HCT116 (cell line): Measurements from ENCODE around the gene MACROD1. TPM values are rescaled to one million over a fixed set of nuclear protein-coding genes. Genes with fewer than 3 reads are reported as not detected.

ENCODE experiments used
- ATAC-seq: fragments of 200-7000 bp; cut with Tn5 transposase; 2 replicates; pipeline ENCODE4 v1.9.1; 2020; ENCODE audit warnings: mild to moderate bottlenecking, moderate library complexity
- BruUV-seq: library from RNA; stranded (reverse); fragments of 400-500 nt; replicated peaks from 2 replicates; lab custom pipeline; 2021; lab: Mats Ljungman, UMichigan
- CTCF ChIA-PET: fragments of 300-600 bp; sonication (Branson Sonifier 250); formaldehyde crosslinking; loops from one replicate; lab custom pipeline; 2021; ENCODE audit warnings: antibody characterized with exemption; lab: Charles Lee
- POLR2A ChIA-PET: fragments of 300-600, 350-600 bp; sonication (Branson Sonifier 250); formaldehyde crosslinking; loops from one replicate; lab custom pipeline; 2021; ENCODE audit warnings: antibody characterized with exemption; lab: Charles Lee
- RAD21 ChIA-PET, 2 experiments: fragments of 300-600 bp; sonication (Branson Sonifier 250); formaldehyde crosslinking; loops; one replicate each; lab custom pipeline; 2023; ENCODE audit warnings: low total read pairs in 2 of 2; ENCODE audit not compliant: uncharacterized antibody in 2 of 2, unreplicated experiment in 2 of 2, low non-redundant PET in 1 of 2; lab: Charles Lee
- DNase-seq: peaks from one replicate; pipeline ENCODE4 v3.0.0-alpha.2; 2010; ENCODE audit warnings: low read depth, low spot score
- H2AFZ ChIP-seq: fragments of 200-600 bp; shearing (Covaris generic), sonication (generic); 2 replicates; pipeline ENCODE4 v1.6.1; 2017; ENCODE audit warnings: low read depth, mixed run types, mixed read lengths, antibody characterized with exemption, low read length; ENCODE audit not compliant: poor library complexity, severe bottlenecking
- H3K27ac ChIP-seq: 2 replicates; pipeline ENCODE4 v1.5.1; 2012; ENCODE audit warnings: low read depth, low read length
- H3K27me3 ChIP-seq: fragments of 200-600 bp; sonication (generic); 2 replicates; pipeline ENCODE4 v1.6.1; 2016; ENCODE audit warnings: mixed run types, low read length, mixed read lengths; ENCODE audit not compliant: insufficient read depth
- H3K36me3 ChIP-seq, 2 experiments: fragments of 200-500 bp in 1 of 2; fragments of 200-600 bp in 1 of 2; sonication (Bioruptor generic) in 1 of 2; sonication (generic) in 1 of 2; 2 replicates each; pipeline versions ENCODE4 v1.5.1 to v1.6.1; 2014 to 2016; ENCODE audit warnings: low read length in 2 of 2, inconsistent platforms in 1 of 2, mixed read lengths in 1 of 2, mixed run types in 1 of 2; ENCODE audit not compliant: insufficient read depth in 2 of 2, control insufficient read depth in 1 of 2
- H3K4me1 ChIP-seq, 2 experiments: fragments of 200-600 bp in 1 of 2; sonication (generic) in 1 of 2; 2 replicates each; pipeline versions ENCODE4 v1.5.1 to v1.6.1; 2012 to 2017; ENCODE audit warnings: low read length in 2 of 2, inconsistent platforms in 1 of 2, mild to moderate bottlenecking in 1 of 2, mixed read lengths in 1 of 2, mixed run types in 1 of 2, moderate library complexity in 1 of 2; ENCODE audit not compliant: insufficient read depth in 2 of 2, control insufficient read depth in 1 of 2
- H3K4me2 ChIP-seq: fragments of 200-600 bp; sonication (generic); 2 replicates; pipeline ENCODE4 v1.6.1; 2017; ENCODE audit warnings: mixed run types, low read length, mixed read lengths
- H3K4me3 ChIP-seq, 2 experiments: fragments of 200-600 bp in 1 of 2; sonication (generic) in 1 of 2; replicated peaks in 1 of 2; 2 replicates each; pipeline ENCODE4 v1.5.1; 2011 to 2016; ENCODE audit warnings: low read length in 2 of 2, control low read depth in 1 of 2, low read depth in 1 of 2, mild to moderate bottlenecking in 1 of 2, mixed read lengths in 1 of 2, mixed run types in 1 of 2
- H3K79me2 ChIP-seq: fragments of 200-600 bp; sonication (generic); 2 replicates; pipeline ENCODE4 v1.6.1; 2017; ENCODE audit warnings: mild to moderate bottlenecking, mixed run types, low read length, moderate library complexity, mixed read lengths; ENCODE audit not compliant: insufficient read depth
- H3K9ac ChIP-seq: fragments of 200-600 bp; sonication (generic); 2 replicates; pipeline ENCODE4 v1.6.1; 2016; ENCODE audit warnings: low read length, mixed read lengths
- H3K9me2 ChIP-seq: fragments of 200-600 bp; sonication (generic), shearing (Covaris generic); 2 replicates; pipeline ENCODE4 v1.6.1; 2017; ENCODE audit warnings: mixed run types, mild to moderate bottlenecking, moderate library complexity; ENCODE audit not compliant: insufficient read depth
- H3K9me3 ChIP-seq, 2 experiments: fragments of 200-500 bp in 1 of 2; fragments of 200-600 bp in 1 of 2; sonication (Bioruptor generic) in 1 of 2; sonication (generic) in 1 of 2; 2 replicates each; pipeline ENCODE4 v1.6.1; 2014 to 2017; ENCODE audit warnings: low read length in 2 of 2, mixed read lengths in 2 of 2, inconsistent platforms in 1 of 2, low read depth in 1 of 2, mild to moderate bottlenecking in 1 of 2, mixed run types in 1 of 2, moderate library complexity in 1 of 2; ENCODE audit not compliant: control insufficient read depth in 1 of 2, insufficient read depth in 1 of 2
- H4K20me1 ChIP-seq: fragments of 200-600 bp; sonication (generic), shearing (Covaris generic); 2 replicates; pipeline ENCODE4 v1.6.1; 2017; ENCODE audit warnings: mixed run types, mild to moderate bottlenecking, moderate library complexity; ENCODE audit not compliant: insufficient read depth
- EZH2 ChIP-seq: fragments of 200-600 bp; sonication (generic); IDR thresholded peaks from 2 replicates; pipeline ENCODE4 v1.6.1; 2017; ENCODE audit warnings: antibody characterized with exemption, mixed run types
- FOSL1 ChIP-seq: IDR thresholded peaks from 2 replicates; pipeline ENCODE4 v1.6.1; 2012; ENCODE audit warnings: low read depth
- JUND ChIP-seq: IDR thresholded peaks from 2 replicates; pipeline ENCODE4 v1.6.1; 2012
- POLR2A ChIP-seq: IDR thresholded peaks from 2 replicates; pipeline ENCODE4 v1.7.0; 2011; ENCODE audit warnings: borderline replicate concordance; ENCODE audit not compliant: insufficient read depth, insufficient read length; ENCODE audit errors: extremely low read depth
- POLR2AphosphoS5 ChIP-seq: IDR thresholded peaks from 2 replicates; pipeline ENCODE4 v1.6.1; 2011; ENCODE audit warnings: mild to moderate bottlenecking, low read depth, low read length, moderate library complexity
- SRF ChIP-seq: IDR thresholded peaks from 2 replicates; pipeline ENCODE4 v1.6.1; 2012; ENCODE audit warnings: low read depth
- TCF7L2 ChIP-seq: IDR thresholded peaks from 2 replicates; pipeline ENCODE4 v1.7.0; 2011; ENCODE audit warnings: borderline replicate concordance, inconsistent platforms; ENCODE audit not compliant: insufficient read depth, insufficient read length; ENCODE audit errors: extremely low read depth
- YY1 ChIP-seq: IDR thresholded peaks from 2 replicates; pipeline ENCODE4 v1.6.1; 2011; ENCODE audit warnings: low read length, low read depth, moderate library complexity, mild to moderate bottlenecking; ENCODE audit not compliant: insufficient replicate concordance; ENCODE audit errors: extremely low read depth
- ZFX ChIP-seq: fragments of 450-650 bp; IDR thresholded peaks from 2 replicates; pipeline ENCODE4 v1.6.1; 2017
- ZNF274 ChIP-seq: fragments of 200-500 bp; sonication (Bioruptor generic); IDR thresholded peaks from 2 replicates; pipeline ENCODE4 v1.6.1; 2014; ENCODE audit warnings: mild to moderate bottlenecking, low read depth, low read length, inconsistent platforms
- intact Hi-C: fragments of 100-400 bp; cut with micrococcal nuclease; formaldehyde crosslinking; loops from 2 replicates; pipeline ENCODE4 v1.10.0; 2022
- total RNA-seq: library from RNA; stranded (reverse); gene quantifications from one replicate; pipeline ENCODE4 v1.2.1, GENCODE V29; 2021; ENCODE audit not compliant: unreplicated experiment
- TF ChIP-seq, protein P1 (sequence below): IDR thresholded peaks from 2 replicates; pipeline ENCODE4 v1.6.1; 2012
- TF ChIP-seq, protein P2 (sequence below), 3 experiments: fragments of 200-600 bp in 1 of 3; sonication (generic) in 1 of 3; IDR thresholded peaks in 2 of 3; conservative IDR thresholded peaks in 1 of 3; 2 replicates each; pipeline ENCODE4 v1.5.1; 2012 to 2017; ENCODE audit warnings: low read depth in 2 of 3, low read length in 2 of 3, antibody characterized with exemption in 1 of 3, borderline replicate concordance in 1 of 3, control low read depth in 1 of 3, mild to moderate bottlenecking in 1 of 3, mixed read lengths in 1 of 3, mixed run types in 1 of 3, moderate library complexity in 1 of 3; ENCODE audit not compliant: insufficient read depth in 1 of 3
- TF ChIP-seq, protein P3 (sequence below): IDR thresholded peaks from 2 replicates; pipeline ENCODE4 v1.6.1; 2011; ENCODE audit warnings: mild to moderate bottlenecking, low read length, moderate library complexity; ENCODE audit not compliant: insufficient replicate concordance; ENCODE audit errors: extremely low read depth

MACROD1 gene
- total RNA-seq, 1 experiment from 2014 or later, result 61.1 TPM

DNA sequence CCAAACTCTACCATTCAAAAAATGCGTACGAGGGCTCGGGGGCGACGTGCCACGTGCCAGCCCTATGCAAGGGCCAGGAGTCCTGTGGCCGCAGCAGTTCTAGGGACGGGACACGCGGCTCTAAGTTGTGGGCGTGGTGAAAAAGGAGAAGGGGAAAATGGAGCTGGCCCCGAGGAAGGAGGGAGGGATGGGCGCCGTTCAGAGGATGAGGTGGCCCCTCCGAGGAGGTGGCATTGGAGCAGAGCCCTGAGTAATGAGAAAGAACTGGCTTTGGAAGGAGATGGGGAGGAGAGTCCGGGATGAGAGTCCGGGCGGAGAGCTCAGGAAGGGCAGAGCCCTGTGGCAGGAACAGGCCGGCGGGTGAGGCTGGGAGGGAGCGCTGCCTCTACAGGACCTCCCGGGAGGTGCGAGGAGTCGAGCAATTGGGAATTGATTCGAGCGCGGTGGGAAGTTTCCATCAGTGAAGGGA lies 158.7 kb downstream of the MACROD1 start:
- no peak for DNase-seq
- TF ChIP-seq POLR2AphosphoS5, result no peak
- TF ChIP-seq, protein P1, sequence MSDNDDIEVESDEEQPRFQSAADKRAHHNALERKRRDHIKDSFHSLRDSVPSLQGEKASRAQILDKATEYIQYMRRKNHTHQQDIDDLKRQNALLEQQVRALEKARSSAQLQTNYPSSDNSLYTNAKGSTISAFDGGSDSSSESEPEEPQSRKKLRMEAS, result peak; percentile 87
- TF ChIP-seq, all 23 proteins: peak for 1
- peak overlapping the region; percentile 43 to 58 for H3K4me3 ChIP-seq

DNA sequence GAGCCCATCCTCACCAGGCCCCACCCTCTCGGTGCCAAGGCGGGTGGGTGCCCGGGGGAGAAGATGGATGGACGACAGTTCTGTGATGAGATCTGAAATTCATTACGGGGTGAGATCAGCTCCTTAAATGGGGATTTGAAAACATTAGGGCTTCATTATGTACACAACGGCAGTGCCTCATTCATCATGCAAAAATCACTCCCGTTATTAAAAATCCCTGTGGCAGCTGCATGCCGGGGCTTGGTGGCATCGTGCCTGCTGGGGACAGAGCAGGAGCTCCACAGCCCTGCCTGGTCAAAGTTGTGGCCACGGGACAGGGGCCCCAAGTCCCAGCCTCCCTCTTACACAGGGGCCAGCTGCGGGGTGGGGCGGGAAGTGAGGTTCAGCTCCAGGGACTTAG lies 159.5 kb downstream of the MACROD1 start:
- no peaks in the 10 kb centered on the region for H3K27me3 ChIP-seq
- H3K9ac ChIP-seq, result peak overlapping the region; percentile 65
- ChIA-PET CTCF (no interaction called here), POLR2A (no interaction called here), RAD21 (no interaction called here)
- intact Hi-C loops, result loop anchor here (10.0 kb wide), 1 partner anchor 138 kb away; no protein-coding TSS in a partner anchor
- BruUV-seq, result no TSS peak
- peaks cover 18 to 37% of the 10 kb centered on the region in 2 experiments for H3K4me1 ChIP-seq
- H3K9me2 ChIP-seq, result no peaks in the 10 kb centered on the region
- DNase-seq, result no peak
- H3K9me3 ChIP-seq, result peaks cover 0 to 9% of the 10 kb centered on the region in 2 experiments; a peak in 1 of 4 replicates
- H3K79me2 ChIP-seq, result 0 out of 2 replicates have a peak, but pooled peaks cover 3% of the 10 kb centered on the region
- H3K4me3 ChIP-seq, result 0 out of 4 replicates have a peak overlapping the region, but pooled peaks of 1 of the 2 experiments have one; percentile 58
- no peak for ATAC-seq
- H4K20me1 ChIP-seq, result no peaks in the 10 kb centered on the region
- H3K36me3 ChIP-seq, result peaks cover 0 to 6% of the 10 kb centered on the region in 2 experiments; a peak in 1 of 4 replicates
- H2AFZ ChIP-seq, result no peak overlapping the region
- H3K27ac ChIP-seq, result peak overlapping the region; percentile 77
- peak overlapping the region; percentile 89 for H3K4me2 ChIP-seq
- TF ChIP-seq, protein P2, sequence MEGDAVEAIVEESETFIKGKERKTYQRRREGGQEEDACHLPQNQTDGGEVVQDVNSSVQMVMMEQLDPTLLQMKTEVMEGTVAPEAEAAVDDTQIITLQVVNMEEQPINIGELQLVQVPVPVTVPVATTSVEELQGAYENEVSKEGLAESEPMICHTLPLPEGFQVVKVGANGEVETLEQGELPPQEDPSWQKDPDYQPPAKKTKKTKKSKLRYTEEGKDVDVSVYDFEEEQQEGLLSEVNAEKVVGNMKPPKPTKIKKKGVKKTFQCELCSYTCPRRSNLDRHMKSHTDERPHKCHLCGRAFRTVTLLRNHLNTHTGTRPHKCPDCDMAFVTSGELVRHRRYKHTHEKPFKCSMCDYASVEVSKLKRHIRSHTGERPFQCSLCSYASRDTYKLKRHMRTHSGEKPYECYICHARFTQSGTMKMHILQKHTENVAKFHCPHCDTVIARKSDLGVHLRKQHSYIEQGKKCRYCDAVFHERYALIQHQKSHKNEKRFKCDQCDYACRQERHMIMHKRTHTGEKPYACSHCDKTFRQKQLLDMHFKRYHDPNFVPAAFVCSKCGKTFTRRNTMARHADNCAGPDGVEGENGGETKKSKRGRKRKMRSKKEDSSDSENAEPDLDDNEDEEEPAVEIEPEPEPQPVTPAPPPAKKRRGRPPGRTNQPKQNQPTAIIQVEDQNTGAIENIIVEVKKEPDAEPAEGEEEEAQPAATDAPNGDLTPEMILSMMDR (IDR thresholded peaks at IDR 0.05 in 2 of 3, conservative IDR thresholded peaks at IDR 0.05 in 1 of 3; ENCODE audit: borderline replicate concordance in 1 of 3, insufficient read depth in 1 of 3, low read depth in 2 of 3, low read length in 2 of 3), result no peak
- TF ChIP-seq ZNF274, result no peak
- TF ChIP-seq YY1, result no peak
- TF ChIP-seq, protein P1, result no peak
- no peak for TF ChIP-seq SRF
- TF ChIP-seq TCF7L2, result no peak
- no peak for TF ChIP-seq POLR2A
- TF ChIP-seq, protein P3, sequence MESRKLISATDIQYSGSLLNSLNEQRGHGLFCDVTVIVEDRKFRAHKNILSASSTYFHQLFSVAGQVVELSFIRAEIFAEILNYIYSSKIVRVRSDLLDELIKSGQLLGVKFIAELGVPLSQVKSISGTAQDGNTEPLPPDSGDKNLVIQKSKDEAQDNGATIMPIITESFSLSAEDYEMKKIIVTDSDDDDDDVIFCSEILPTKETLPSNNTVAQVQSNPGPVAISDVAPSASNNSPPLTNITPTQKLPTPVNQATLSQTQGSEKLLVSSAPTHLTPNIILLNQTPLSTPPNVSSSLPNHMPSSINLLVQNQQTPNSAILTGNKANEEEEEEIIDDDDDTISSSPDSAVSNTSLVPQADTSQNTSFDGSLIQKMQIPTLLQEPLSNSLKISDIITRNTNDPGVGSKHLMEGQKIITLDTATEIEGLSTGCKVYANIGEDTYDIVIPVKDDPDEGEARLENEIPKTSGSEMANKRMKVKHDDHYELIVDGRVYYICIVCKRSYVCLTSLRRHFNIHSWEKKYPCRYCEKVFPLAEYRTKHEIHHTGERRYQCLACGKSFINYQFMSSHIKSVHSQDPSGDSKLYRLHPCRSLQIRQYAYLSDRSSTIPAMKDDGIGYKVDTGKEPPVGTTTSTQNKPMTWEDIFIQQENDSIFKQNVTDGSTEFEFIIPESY, result no peak
- no peak for TF ChIP-seq JUND
- TF ChIP-seq EZH2, result no peak
- no peak for TF ChIP-seq ZFX
- no peak for TF ChIP-seq FOSL1

More for the DNA sequence above, 158.7 kb downstream of the MACROD1 start:
- no peaks in the 10 kb centered on the region; a peak in 1 of 4 replicates for H3K36me3 ChIP-seq
- H3K79me2 ChIP-seq, result 0 out of 2 replicates have a peak, but pooled peaks cover 3% of the 10 kb centered on the region
- peak overlapping the region; percentile 65 for H3K9ac ChIP-seq
- H4K20me1 ChIP-seq, result no peaks in the 10 kb centered on the region
- H3K4me2 ChIP-seq, result peak overlapping the region; percentile 89
- peak; percentile 64 for ATAC-seq
- H3K9me3 ChIP-seq, result peaks cover 0 to 9% of the 10 kb centered on the region in 2 experiments; a peak in 1 of 4 replicates
- ChIA-PET RAD21 (no interaction called here), CTCF (interaction anchor here (1.1 to 1.4 kb wide), 2 partner anchors 61 to 146 kb away, joined by 4 to 5 read pairs; no protein-coding TSS in a partner anchor), POLR2A (interaction anchor here (0.7 to 1.7 kb wide), 5 partner anchors 8 to 204 kb away, joined by 3 to 10 read pairs (median 3); no protein-coding TSS in a partner anchor)
- H3K4me1 ChIP-seq, result peaks cover 18 to 37% of the 10 kb centered on the region in 2 experiments
- H2AFZ ChIP-seq, result no peak overlapping the region
- TSS peak; percentile 67 for BruUV-seq
- intact Hi-C loops, result loop anchor here (10.0 kb wide), 1 partner anchor 138 kb away; no protein-coding TSS in a partner anchor
- H3K9me2 ChIP-seq, result no peaks in the 10 kb centered on the region
- peak overlapping the region; percentile 77 for H3K27ac ChIP-seq
- no peaks in the 10 kb centered on the region for H3K27me3 ChIP-seq
